Upper lobe of left lung (tissue), 6 donors: ENCODE data around the gene CLDN14. TPM values are rescaled to one million over a fixed set of nuclear protein-coding genes. Genes with fewer than 3 reads are reported as not detected.

Experiments
- ATAC-seq, 2 donors: fragments of 200-7000 bp; cut with Tn5 transposase; one replicate each; pipeline ENCODE4 v1.9.1; 2022; ENCODE audit warnings: mild to moderate bottlenecking in 2 of 2, moderate library complexity in 2 of 2; ENCODE audit not compliant: low FRiP score in 2 of 2
- DNase-seq, 2 donors: peaks; one replicate each; pipeline ENCODE4 v3.0.0-alpha.2; 2019 to 2020
- H3K27ac ChIP-seq, 4 donors: fragments of 200-600 bp; sonication (generic); one replicate each; pipeline ENCODE4 v1.5.1; 2016 to 2019
- H3K27me3 ChIP-seq, 4 donors: fragments of 200-600 bp; sonication (generic); one replicate each; pipeline ENCODE4 v1.5.1; 2017 to 2019
- H3K36me3 ChIP-seq, 4 donors: fragments of 200-600 bp; sonication (generic); one replicate each; pipeline ENCODE4 v1.5.1; 2016 to 2019
- H3K4me1 ChIP-seq, 4 donors: fragments of 200-600 bp; sonication (generic); one replicate each; pipeline ENCODE4 v1.5.1; 2018 to 2019
- H3K4me3 ChIP-seq, 4 donors: fragments of 200-600 bp; sonication (generic); one replicate each; pipeline ENCODE4 v1.5.1; 2017 to 2019; ENCODE audit warnings: mild to moderate bottlenecking in 2 of 4, moderate library complexity in 1 of 4
- H3K9me3 ChIP-seq, 4 donors: fragments of 200-600 bp; sonication (generic); one replicate each; pipeline ENCODE4 v1.5.1; 2018 to 2019
- EP300 ChIP-seq, 4 donors: sonication (generic); formaldehyde crosslinking; IDR thresholded peaks; one replicate each; pipeline ENCODE4 v1.5.1; 2017; ENCODE audit warnings: antibody characterized with exemption in 4 of 4, control low read depth in 2 of 4
- POLR2A ChIP-seq, 4 donors: fragments of 450-650 bp; IDR thresholded peaks; one replicate each; pipeline ENCODE4 v1.5.1; 2016 to 2017; ENCODE audit warnings: antibody characterized with exemption in 4 of 4, mild to moderate bottlenecking in 2 of 4
- POLR2AphosphoS5 ChIP-seq, 2 donors: sonication (generic); formaldehyde crosslinking; IDR thresholded peaks; one replicate each; pipeline ENCODE4 v1.5.1; 2017; ENCODE audit warnings: antibody characterized with exemption in 2 of 2
- WGBS, 2 donors: methylation state at CpG; one replicate each; pipeline ENCODE4 v1.1.5; 2017 to 2018; 5-methylcytosine and 5-hydroxymethylcytosine counted together
- total RNA-seq, 6 donors: library from RNA; depleted of rRNA in 4 of 6; stranded (reverse); fragments of >200 nt in 4 of 6; gene quantifications; one replicate each; pipeline versions ENCODE4 v1.1.0 to v1.2.1, GENCODE V29; 2016 to 2021
- TF ChIP-seq, protein P1 (sequence below), 6 experiments: fragments of 450-650 bp in 4 of 6; fragments of 200-600 bp in 2 of 6; sonication (generic) in 2 of 6; IDR thresholded peaks; one replicate each; pipeline ENCODE4 v1.5.1; 2016 to 2019; ENCODE audit warnings: antibody characterized with exemption in 6 of 6
- donor health status: DM: no; HTN: no; CAD: no; lungs with moderate emphysema.
- donor health status: DM: no; HTN: yes; CAD: no; lungs with severe emphysema.

CLDN14 gene
- total RNA-seq, 6 donors from 2014 or later = 0.47 TPM; not detected in 5

DNA sequence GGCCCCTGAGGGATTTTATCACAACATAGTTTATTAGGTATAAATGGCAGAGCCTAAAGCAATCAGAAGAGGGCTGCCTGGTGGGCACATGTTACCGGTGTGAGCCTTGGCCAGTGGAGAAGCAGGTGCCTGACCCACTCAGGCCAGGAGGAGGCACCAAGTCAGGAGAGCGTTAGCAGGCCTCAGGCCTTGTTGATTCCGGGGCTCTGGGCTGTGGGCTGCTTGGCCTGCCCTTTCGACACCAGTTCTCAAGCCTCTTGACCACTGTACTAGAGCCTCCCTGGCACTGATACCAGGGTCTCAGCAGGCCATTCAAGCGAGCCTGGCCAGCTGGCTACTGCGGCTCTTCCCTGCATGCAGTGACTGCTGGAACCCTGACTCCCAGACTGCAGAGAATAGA is 20.8 kb downstream of the CLDN14 start:
- DNase-seq = peak in 1 of 2 donors; percentile 21
- peak in 1 of 2 donors; percentile 32 for ATAC-seq
- no peak for TF ChIP-seq POLR2AphosphoS5 (IDR thresholded peaks at IDR 0.05)
- no peak for TF ChIP-seq EP300 (IDR thresholded peaks at IDR 0.05)
- TF ChIP-seq, protein P1, sequence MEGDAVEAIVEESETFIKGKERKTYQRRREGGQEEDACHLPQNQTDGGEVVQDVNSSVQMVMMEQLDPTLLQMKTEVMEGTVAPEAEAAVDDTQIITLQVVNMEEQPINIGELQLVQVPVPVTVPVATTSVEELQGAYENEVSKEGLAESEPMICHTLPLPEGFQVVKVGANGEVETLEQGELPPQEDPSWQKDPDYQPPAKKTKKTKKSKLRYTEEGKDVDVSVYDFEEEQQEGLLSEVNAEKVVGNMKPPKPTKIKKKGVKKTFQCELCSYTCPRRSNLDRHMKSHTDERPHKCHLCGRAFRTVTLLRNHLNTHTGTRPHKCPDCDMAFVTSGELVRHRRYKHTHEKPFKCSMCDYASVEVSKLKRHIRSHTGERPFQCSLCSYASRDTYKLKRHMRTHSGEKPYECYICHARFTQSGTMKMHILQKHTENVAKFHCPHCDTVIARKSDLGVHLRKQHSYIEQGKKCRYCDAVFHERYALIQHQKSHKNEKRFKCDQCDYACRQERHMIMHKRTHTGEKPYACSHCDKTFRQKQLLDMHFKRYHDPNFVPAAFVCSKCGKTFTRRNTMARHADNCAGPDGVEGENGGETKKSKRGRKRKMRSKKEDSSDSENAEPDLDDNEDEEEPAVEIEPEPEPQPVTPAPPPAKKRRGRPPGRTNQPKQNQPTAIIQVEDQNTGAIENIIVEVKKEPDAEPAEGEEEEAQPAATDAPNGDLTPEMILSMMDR (IDR thresholded peaks at IDR 0.05) = no peak
- TF ChIP-seq POLR2A (IDR thresholded peaks at IDR 0.05) = no peak
- peaks cover 0 to 2% (median 0%) of the 10 kb centered on the region in 4 donors for H3K4me1 ChIP-seq
- no peaks in the 10 kb centered on the region for H3K27me3 ChIP-seq
- 92 to 95% methylated on average over 4 to 6 of the region's 6 CpGs for WGBS, 2 donors
- H3K9me3 ChIP-seq = no peaks in the 10 kb centered on the region
- no peak overlapping the region for H3K4me3 ChIP-seq
- no peaks in the 10 kb centered on the region for H3K36me3 ChIP-seq
- H3K27ac ChIP-seq = no peak overlapping the region

DNA sequence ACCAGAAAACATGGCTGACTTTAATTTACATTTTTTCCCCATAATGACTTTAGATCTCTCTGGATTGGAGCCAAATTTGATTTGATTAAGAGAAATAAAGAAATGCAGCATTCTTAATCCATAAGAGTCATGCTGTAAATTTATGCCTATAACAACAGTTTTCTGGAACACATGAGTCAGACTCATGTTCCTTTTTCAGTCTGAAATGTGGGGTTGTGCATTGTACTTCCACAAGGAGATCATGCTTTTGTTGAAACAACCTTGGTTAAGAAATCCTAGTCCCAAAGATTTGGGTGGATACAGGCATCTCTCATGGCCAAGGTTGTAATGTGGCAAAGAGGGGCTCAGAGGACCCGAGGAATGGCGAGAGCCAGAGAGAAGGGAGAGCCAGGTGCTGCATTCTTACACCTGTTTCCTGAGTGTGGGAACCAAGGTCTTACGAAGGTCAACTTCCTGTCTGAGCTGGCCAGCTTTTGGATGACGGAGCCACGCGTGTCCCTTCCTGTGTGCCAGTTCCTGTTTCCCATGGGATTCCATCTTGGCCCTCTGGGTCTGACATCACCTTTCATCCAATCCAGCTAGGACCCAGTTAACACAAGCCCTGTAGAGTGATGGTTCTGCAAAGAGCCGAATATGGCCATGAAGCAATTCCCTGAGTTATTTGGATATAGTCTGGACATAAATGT is 23.1 kb downstream of the CLDN14 start:
- H3K4me1 ChIP-seq = peaks cover 0 to 3% (median 0%) of the 10 kb centered on the region in 4 donors
- ATAC-seq (no peak), DNase-seq (no peak)
- H3K36me3 ChIP-seq = no peaks in the 10 kb centered on the region
- WGBS, 2 donors = 60 to 70% methylated on average over 7 of the region's 7 CpGs
- no peaks in the 10 kb centered on the region for H3K9me3 ChIP-seq
- H3K4me3 ChIP-seq = no peak overlapping the region
- H3K27me3 ChIP-seq = no peaks in the 10 kb centered on the region
- TF ChIP-seq POLR2AphosphoS5 (IDR thresholded peaks at IDR 0.05) = no peak
- TF ChIP-seq, protein P1 (IDR thresholded peaks at IDR 0.05) = no peak
- TF ChIP-seq EP300 (IDR thresholded peaks at IDR 0.05) = no peak
- TF ChIP-seq POLR2A (IDR thresholded peaks at IDR 0.05) = no peak
- no peak overlapping the region for H3K27ac ChIP-seq

DNA sequence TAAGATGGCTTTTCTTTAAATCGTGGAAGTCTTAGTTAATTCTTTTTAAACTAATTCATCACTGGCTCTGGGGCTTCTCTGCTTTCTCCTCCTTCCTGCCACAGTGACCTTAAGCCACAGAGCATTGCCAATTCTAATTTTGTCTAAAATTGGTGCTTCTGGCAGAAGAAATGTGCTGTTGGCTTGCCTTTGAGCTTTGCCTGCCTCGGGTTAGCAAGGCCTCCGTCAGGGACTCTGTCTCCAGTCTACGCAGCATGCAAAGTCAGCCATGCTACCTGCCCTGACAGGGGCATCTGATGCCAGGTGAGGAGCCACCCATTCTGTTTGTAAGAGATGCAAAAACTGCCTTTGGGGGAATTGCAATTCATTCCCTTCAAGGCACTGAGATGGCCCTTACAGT is 25.2 kb downstream of the CLDN14 start:
- H3K27ac ChIP-seq = no peak overlapping the region
- ATAC-seq = no peak
- H3K27me3 ChIP-seq = no peaks in the 10 kb centered on the region
- H3K9me3 ChIP-seq = no peaks in the 10 kb centered on the region
- no peak overlapping the region for H3K4me3 ChIP-seq
- TF ChIP-seq, protein P1 (IDR thresholded peaks at IDR 0.05) = no peak
- TF ChIP-seq POLR2A (IDR thresholded peaks at IDR 0.05) (no peak), POLR2AphosphoS5 (IDR thresholded peaks at IDR 0.05) (no peak), EP300 (IDR thresholded peaks at IDR 0.05) (no peak)
- no peaks in the 10 kb centered on the region for H3K36me3 ChIP-seq
- 58 to 60% methylated on average over 4 of the region's 4 CpGs for WGBS, 2 donors
- H3K4me1 ChIP-seq = peaks cover 0 to 3% (median 0%) of the 10 kb centered on the region in 4 donors
- no peak for DNase-seq

DNA sequence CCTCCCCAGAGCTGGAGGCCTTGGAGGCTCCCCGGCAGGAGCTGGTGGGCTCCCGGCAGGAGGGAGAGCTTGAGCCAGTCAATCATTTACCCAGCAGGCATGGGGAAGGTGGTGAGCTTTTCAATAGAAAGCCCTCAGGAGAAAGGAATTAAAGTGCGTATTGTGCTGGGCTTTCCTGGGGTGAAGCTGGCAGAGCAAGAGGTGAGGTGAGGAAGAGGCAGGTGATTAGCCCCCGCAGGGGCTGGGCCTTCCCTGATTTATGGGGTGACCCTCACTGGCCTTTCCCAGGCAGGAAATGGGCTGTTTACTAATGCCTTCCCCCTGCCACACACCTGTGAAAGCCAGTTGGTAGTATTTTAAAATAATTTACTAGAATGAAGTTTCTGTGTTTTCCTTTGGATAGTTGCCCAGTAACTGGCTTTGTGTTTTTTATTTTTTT is 25.8 kb downstream of the CLDN14 start:
- ATAC-seq (no peak), DNase-seq (no peak)
- TF ChIP-seq, protein P1 (IDR thresholded peaks at IDR 0.05) = no peak
- TF ChIP-seq EP300 (IDR thresholded peaks at IDR 0.05) (no peak), POLR2A (IDR thresholded peaks at IDR 0.05) (no peak), POLR2AphosphoS5 (IDR thresholded peaks at IDR 0.05) (no peak)
- no peak overlapping the region for H3K27ac ChIP-seq
- no peak overlapping the region for H3K4me3 ChIP-seq
- peaks cover 0 to 3% (median 0%) of the 10 kb centered on the region in 4 donors for H3K4me1 ChIP-seq
- WGBS, 2 donors = 35 to 44% methylated on average over 4 of the region's 4 CpGs
- no peaks in the 10 kb centered on the region for H3K27me3 ChIP-seq
- H3K36me3 ChIP-seq = no peaks in the 10 kb centered on the region
- no peaks in the 10 kb centered on the region for H3K9me3 ChIP-seq
